Heart left ventricle (tissue), 13 donors: ENCODE measurements around the gene MSI2.

Experiments used
- POLR2A ChIP-seq, 2 donors: fragments of 450-650 bp; IDR thresholded peaks; one replicate each; pipeline ENCODE4 v1.6.1; 2017; ENCODE audit warnings: antibody characterized with exemption in 2 of 2, mild to moderate bottlenecking in 2 of 2, moderate library complexity in 2 of 2
- TF ChIP-seq, protein P1 (sequence below), 12 donors: fragments of 200-600 bp; sonication (generic) in 4 of 12; IDR thresholded peaks; one replicate each; pipeline versions ENCODE4 v1.5.0 to v1.8.0; 2018 to 2022; ENCODE audit warnings: antibody characterized with exemption in 12 of 12, mild to moderate bottlenecking in 5 of 12
- donor health status: ischemic (EF 13 %, LVEDD 7.1; RV severe dilation, severe dysfunction).
- donor health status: DM: no; HTN: yes; CAD: no.
- donor health status: DM: no; HTN: no; CAD: no.
- donor health status: ischemic (EF 25% LVEDD 6.9; RV normal size, moderate dysfunction).
- donor health status: ischemic (EF 25% LVEDD 5.7; RV mildly dilated, moderate dysfunction).
- donor health status: ischemic (EF 35%, LVEDD 5.7; RV mildly dilated, moderate dysfunction).
- donor health status: nonischemic (EF 11% LVEDD 7.7; RV severe dilation, severe dysfunction).
- donor health status: DM: yes; HTN: yes; CAD: no.
- donor health status: PGD.
- donor health status: ischemic (EF 29% LVEDD 5.4; RV normal size, mild dysfunction).
- donor health status: nonischemic (EF 23%, LVEDD 6.1; RV moderate dilation, normal function).

DNA sequence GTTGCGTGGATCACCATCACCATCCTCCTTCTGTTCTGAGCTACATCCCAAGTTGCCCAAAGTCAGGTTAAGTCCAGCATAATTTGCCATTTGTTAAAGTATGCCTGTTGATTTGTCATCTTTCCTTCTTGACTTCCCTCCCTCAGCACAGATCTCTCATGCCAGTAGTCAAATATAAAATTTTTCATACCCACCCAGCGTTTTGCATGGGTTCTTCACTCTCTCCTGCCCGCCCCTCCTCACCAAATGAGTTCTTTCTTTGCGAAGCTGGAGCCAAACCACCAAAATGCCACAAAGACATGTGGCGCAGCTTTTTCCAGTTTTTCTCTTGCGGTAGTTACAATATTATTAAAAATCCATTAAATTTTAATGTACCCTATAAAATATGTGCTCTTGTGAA lies 167.2 kb downstream of the MSI2 start:
- no peak for TF ChIP-seq POLR2A (IDR thresholded peaks at IDR 0.05)
- TF ChIP-seq, protein P1, sequence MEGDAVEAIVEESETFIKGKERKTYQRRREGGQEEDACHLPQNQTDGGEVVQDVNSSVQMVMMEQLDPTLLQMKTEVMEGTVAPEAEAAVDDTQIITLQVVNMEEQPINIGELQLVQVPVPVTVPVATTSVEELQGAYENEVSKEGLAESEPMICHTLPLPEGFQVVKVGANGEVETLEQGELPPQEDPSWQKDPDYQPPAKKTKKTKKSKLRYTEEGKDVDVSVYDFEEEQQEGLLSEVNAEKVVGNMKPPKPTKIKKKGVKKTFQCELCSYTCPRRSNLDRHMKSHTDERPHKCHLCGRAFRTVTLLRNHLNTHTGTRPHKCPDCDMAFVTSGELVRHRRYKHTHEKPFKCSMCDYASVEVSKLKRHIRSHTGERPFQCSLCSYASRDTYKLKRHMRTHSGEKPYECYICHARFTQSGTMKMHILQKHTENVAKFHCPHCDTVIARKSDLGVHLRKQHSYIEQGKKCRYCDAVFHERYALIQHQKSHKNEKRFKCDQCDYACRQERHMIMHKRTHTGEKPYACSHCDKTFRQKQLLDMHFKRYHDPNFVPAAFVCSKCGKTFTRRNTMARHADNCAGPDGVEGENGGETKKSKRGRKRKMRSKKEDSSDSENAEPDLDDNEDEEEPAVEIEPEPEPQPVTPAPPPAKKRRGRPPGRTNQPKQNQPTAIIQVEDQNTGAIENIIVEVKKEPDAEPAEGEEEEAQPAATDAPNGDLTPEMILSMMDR (IDR thresholded peaks at IDR 0.05) = no peak
